Activated CD8-positive, alpha-beta memory T cell treated with anti-CD3 and anti-CD28 coated beads, Interleukin-2, amount 10 ng/mL, durations not matched to agents 7 days and 5 days (primary cell): ENCODE data around the gene PTPRA. TPM values are rescaled to one million over a fixed set of nuclear protein-coding genes. Genes with fewer than 3 reads are reported as not detected.

ENCODE experiments used
- total RNA-seq, 2 experiments: library from RNA; stranded (reverse); gene quantifications; one replicate each; pipeline ENCODE4 v1.2.3, GENCODE V29; 2021

PTPRA gene
- total RNA-seq, 2 experiments from 2014 or later, result 51.5 to 60.7 TPM

Other genes with a start within 250 kb of the PTPRA start
- 100 to 1,000 TPM; 469 to 508 TPM for gene NOP56, start 220.8 kb upstream of the PTPRA start, total RNA-seq
- gene IDH3B, start 209.3 kb upstream of the PTPRA start, total RNA-seq, result 10 to 100 TPM; 91.4 to 96.0 TPM
- 1 to 10 TPM; 1.3 to 3.1 TPM for gene EBF4, start 180.7 kb upstream of the PTPRA start, total RNA-seq
- gene CPXM1, start 72.9 kb upstream of the PTPRA start, total RNA-seq, result under 1 TPM; 0.35 to 0.68 TPM
- gene C20orf141, start 58.5 kb upstream of the PTPRA start, total RNA-seq, result not detected
- gene TMEM239, start 57.1 kb upstream of the PTPRA start, total RNA-seq, result not detected
- 10 to 100 TPM; 21.9 to 30.6 TPM for gene PCED1A, start 32.8 kb upstream of the PTPRA start, total RNA-seq
- 10 to 100 TPM; 49.2 to 64.9 TPM for gene VPS16, start 32.7 kb upstream of the PTPRA start, total RNA-seq
- gene GNRH2, start 170.1 kb downstream of the PTPRA start, total RNA-seq, result under 1 TPM; 0.55 to 0.63 TPM
- gene MRPS26, start 172.6 kb downstream of the PTPRA start, total RNA-seq, result 10 to 100 TPM; 43.0 to 46.7 TPM
- not detected for gene OXT, start 198.1 kb downstream of the PTPRA start, total RNA-seq
- gene AVP, start 211.2 kb downstream of the PTPRA start, total RNA-seq, result not detected